ENCODE measurements around the gene STAU1.
A peak's percentile ranks its signal among the peaks of the same experiment; 100 is the strongest.
"Not testable (repeated sequence)": the region's sequence is repeated elsewhere in the genome, so short reads cannot be mapped to it uniquely, and the experiment has no call there.

The STAU1 gene

GRCh38 chr20:49112596-49113274 lies 75.4 kb downstream of the STAU1 start:
- DNase-seq = no peak

GRCh38 chr20:49110767-49111694 lies 77.1 kb downstream of the STAU1 start:
- DNase-seq = no peak

GRCh38 chr20:49106328-49106727 lies 81.8 kb downstream of the STAU1 start:
- no peak for DNase-seq

- DNase-seq = not testable (repeated sequence)
Observed at GRCh38 chr20:49104979-49105547, 83.1 kb downstream of the STAU1 start.

GRCh38 chr20:49104365-49104648 lies 83.8 kb downstream of the STAU1 start:
- DNase-seq = no peak

- DNase-seq = no peak
Observed at GRCh38 chr20:49103647-49104364, 84.3 kb downstream of the STAU1 start.

GRCh38 chr20:49103019-49103418 lies 85.1 kb downstream of the STAU1 start:
- DNase-seq = no peak

GRCh38 chr20:49100972-49101371 lies 87.2 kb downstream of the STAU1 start:
- peak; percentile 20 for DNase-seq

- not testable (repeated sequence) for DNase-seq
Observed at GRCh38 chr20:49100292-49100691, 87.8 kb downstream of the STAU1 start.

- no peak for DNase-seq
Observed at GRCh38 chr20:49099011-49099410, 89.1 kb downstream of the STAU1 start.

GRCh38 chr20:49098136-49098535 lies 90.0 kb downstream of the STAU1 start:
- no peak for DNase-seq

GRCh38 chr20:49097159-49097558 lies 91.0 kb downstream of the STAU1 start:
- DNase-seq = no peak

- no peak for DNase-seq
Observed at GRCh38 chr20:49096203-49096730, 91.9 kb downstream of the STAU1 start.

- DNase-seq = no peak
Observed at GRCh38 chr20:49091762-49092161, 96.4 kb downstream of the STAU1 start.

- no peak for DNase-seq
Observed at GRCh38 chr20:49091104-49091503, 97.0 kb downstream of the STAU1 start.

GRCh38 chr20:49082295-49082694 lies 105.8 kb downstream of the STAU1 start:
- DNase-seq = not testable (repeated sequence)

GRCh38 chr20:49078310-49078709 lies 109.8 kb downstream of the STAU1 start:
- no peak for DNase-seq

GRCh38 chr20:49074521-49074920 lies 113.6 kb downstream of the STAU1 start:
- no peak for DNase-seq
